ENCODE results near the gene ROM1. TPM values are rescaled to one million over a fixed set of nuclear protein-coding genes. Genes with fewer than 3 reads are reported as not detected.

Gene ROM1
- total and polyA plus RNA-seq, 2 experiments from 2014 or later, result 1.5 to 3.2 TPM

DNA sequence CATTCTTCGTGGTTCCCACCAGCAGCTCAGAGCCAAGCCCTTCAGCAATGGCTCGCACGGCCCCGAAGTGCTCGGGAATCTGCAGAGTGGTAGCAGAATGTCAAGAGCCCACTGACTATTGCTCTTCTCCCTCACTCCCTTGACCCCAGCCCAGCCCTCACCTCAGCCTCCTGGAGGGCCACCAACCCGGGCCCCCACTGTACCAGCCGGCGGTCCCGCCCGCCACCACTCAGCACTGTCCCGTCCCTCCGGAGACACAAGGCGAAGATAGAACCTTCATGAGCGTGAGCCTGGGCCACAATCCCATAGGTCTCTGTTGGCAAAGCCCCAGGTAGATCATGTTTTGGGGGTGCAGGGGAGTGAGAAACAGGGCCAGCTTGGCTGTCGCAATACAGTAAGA, 7.2 kb upstream of the ROM1 start:
- Histone ChIP-seq H4K20me1 (ENCODE audit: insufficient read depth, poor library complexity, severe bottlenecking) (no peaks in the 10 kb centered on the region), H3K27ac (no peak overlapping the region), H3K79me2 (peaks cover 11% of the 10 kb centered on the region), H2AFZ (no peak overlapping the region), H3K36me3 (replicated peaks; ENCODE audit: insufficient read depth, low read depth) (no peaks in the 10 kb centered on the region), H3K4me3 (no peak overlapping the region), H3K4me2 (no peak overlapping the region), H3K4me1 (ENCODE audit: insufficient read depth) (peaks cover 8% of the 10 kb centered on the region), H3K9me3 (ENCODE audit: low read depth) (no peaks in the 10 kb centered on the region), H3K9me2 (replicated peaks; ENCODE audit: insufficient read depth) (no peaks in the 10 kb centered on the region), H3K27me3 (no peaks in the 10 kb centered on the region)
- 93% methylated on average over 15 of the region's 15 CpGs for WGBS (ENCODE audit: low lambda C conversion rate, missing lambda C conversion rate)
- TF ChIP-seq, protein P1, sequence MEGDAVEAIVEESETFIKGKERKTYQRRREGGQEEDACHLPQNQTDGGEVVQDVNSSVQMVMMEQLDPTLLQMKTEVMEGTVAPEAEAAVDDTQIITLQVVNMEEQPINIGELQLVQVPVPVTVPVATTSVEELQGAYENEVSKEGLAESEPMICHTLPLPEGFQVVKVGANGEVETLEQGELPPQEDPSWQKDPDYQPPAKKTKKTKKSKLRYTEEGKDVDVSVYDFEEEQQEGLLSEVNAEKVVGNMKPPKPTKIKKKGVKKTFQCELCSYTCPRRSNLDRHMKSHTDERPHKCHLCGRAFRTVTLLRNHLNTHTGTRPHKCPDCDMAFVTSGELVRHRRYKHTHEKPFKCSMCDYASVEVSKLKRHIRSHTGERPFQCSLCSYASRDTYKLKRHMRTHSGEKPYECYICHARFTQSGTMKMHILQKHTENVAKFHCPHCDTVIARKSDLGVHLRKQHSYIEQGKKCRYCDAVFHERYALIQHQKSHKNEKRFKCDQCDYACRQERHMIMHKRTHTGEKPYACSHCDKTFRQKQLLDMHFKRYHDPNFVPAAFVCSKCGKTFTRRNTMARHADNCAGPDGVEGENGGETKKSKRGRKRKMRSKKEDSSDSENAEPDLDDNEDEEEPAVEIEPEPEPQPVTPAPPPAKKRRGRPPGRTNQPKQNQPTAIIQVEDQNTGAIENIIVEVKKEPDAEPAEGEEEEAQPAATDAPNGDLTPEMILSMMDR (IDR thresholded peaks at IDR 0.05; ENCODE audit: poor library complexity), result no peak
- TF ChIP-seq EZH2phosphoT487 (IDR thresholded peaks at IDR 0.05; ENCODE audit: low read depth, severe bottlenecking, unreplicated experiment) (no peak), EZH2 (IDR thresholded peaks at IDR 0.05; ENCODE audit: borderline replicate concordance) (no peak)
- DNase-seq (ENCODE audit: low spot score), result no peak

DNA sequence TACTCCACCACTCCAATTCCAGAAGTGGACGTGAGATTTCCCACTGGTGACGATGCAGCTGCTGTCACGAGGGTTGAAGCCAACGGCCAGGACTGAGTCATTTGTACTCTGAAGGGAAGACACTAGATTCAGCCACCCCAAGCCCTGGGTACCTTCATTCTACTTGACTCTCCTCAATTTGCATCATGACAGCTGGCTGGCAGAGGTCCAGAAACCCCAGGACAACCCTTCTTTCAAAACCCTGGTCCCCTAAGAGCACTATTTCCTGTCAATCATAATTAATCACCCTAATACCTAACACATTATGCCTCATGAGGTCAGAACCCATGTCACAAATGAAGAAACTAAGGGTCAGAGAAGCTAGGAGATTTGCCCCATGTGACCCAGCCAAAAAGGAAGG, 5.3 kb upstream of the ROM1 start:
- Histone ChIP-seq H3K4me3 (no peak overlapping the region), H4K20me1 (ENCODE audit: insufficient read depth, poor library complexity, severe bottlenecking) (no peaks in the 10 kb centered on the region), H3K27ac (no peak overlapping the region), H3K9me3 (ENCODE audit: low read depth) (no peaks in the 10 kb centered on the region), H3K4me2 (no peak overlapping the region), H3K4me1 (ENCODE audit: insufficient read depth) (peaks cover 17% of the 10 kb centered on the region), H2AFZ (no peak overlapping the region), H3K36me3 (replicated peaks; ENCODE audit: insufficient read depth, low read depth) (no peaks in the 10 kb centered on the region), H3K79me2 (peaks cover 11% of the 10 kb centered on the region), H3K9me2 (replicated peaks; ENCODE audit: insufficient read depth) (no peaks in the 10 kb centered on the region), H3K27me3 (no peaks in the 10 kb centered on the region)
- WGBS (ENCODE audit: low lambda C conversion rate, missing lambda C conversion rate), result 88% methylated on average over 4 of the region's 4 CpGs
- TF ChIP-seq, protein P1 (IDR thresholded peaks at IDR 0.05; ENCODE audit: poor library complexity), result no peak
- TF ChIP-seq EZH2 (IDR thresholded peaks at IDR 0.05; ENCODE audit: borderline replicate concordance) (no peak), EZH2phosphoT487 (IDR thresholded peaks at IDR 0.05; ENCODE audit: low read depth, severe bottlenecking, unreplicated experiment) (no peak)
- no peak for DNase-seq (ENCODE audit: low spot score)

DNA sequence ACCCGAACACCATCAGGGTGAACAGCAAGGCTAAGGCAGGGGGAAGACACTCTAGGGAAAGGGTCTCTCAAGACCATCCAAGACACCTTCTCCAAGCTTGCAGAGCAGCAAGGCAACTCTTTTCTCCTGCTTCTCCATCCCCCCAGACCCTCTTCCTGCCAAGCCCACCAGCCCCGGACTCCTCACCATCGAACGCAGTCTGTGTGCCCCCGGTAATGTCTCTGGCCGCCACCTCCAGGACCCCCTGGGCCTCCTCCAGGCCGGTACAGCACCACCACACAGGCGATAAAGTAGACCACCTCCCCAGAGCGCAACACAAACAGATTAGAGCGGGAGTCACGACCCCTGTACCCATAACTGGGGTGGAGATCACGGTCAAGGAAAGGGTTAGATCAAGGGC, 4.3 kb upstream of the ROM1 start:
- Histone ChIP-seq H3K9me2 (replicated peaks; ENCODE audit: insufficient read depth) (no peaks in the 10 kb centered on the region), H3K79me2 (peaks cover 11% of the 10 kb centered on the region), H2AFZ (no peak overlapping the region), H3K9me3 (ENCODE audit: low read depth) (no peaks in the 10 kb centered on the region), H3K27me3 (no peaks in the 10 kb centered on the region), H3K4me3 (no peak overlapping the region), H3K27ac (no peak overlapping the region), H3K4me1 (ENCODE audit: insufficient read depth) (peaks cover 15% of the 10 kb centered on the region), H3K4me2 (no peak overlapping the region), H4K20me1 (ENCODE audit: insufficient read depth, poor library complexity, severe bottlenecking) (no peaks in the 10 kb centered on the region), H3K36me3 (replicated peaks; ENCODE audit: insufficient read depth, low read depth) (no peaks in the 10 kb centered on the region)
- TF ChIP-seq, protein P1 (IDR thresholded peaks at IDR 0.05; ENCODE audit: poor library complexity), result no peak
- TF ChIP-seq EZH2 (IDR thresholded peaks at IDR 0.05; ENCODE audit: borderline replicate concordance) (no peak), EZH2phosphoT487 (IDR thresholded peaks at IDR 0.05; ENCODE audit: low read depth, severe bottlenecking, unreplicated experiment) (no peak)
- DNase-seq (ENCODE audit: low spot score), result no peak
- WGBS (ENCODE audit: low lambda C conversion rate, missing lambda C conversion rate), result 93% methylated on average over 12 of the region's 12 CpGs

DNA sequence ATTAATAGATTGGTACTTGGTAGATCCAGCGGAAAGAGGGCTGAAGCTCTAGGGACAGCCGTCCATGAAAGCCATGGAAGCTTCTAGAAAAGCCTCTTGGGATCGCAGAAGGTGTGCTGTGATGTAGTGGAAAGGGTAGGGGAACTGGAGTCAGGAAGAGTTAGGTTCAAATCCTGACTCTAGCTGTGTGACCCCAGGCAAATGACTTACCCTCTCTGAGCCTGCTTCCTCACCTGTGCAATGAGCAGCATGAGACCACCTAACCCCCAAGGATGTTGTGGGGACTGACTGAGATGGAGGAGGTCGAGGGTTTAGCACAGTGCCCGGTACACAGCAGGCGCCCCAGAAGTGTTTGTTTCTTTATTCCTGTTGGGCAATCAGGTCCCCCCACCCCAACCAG, 2.7 kb upstream of the ROM1 start:
- no peaks in the 10 kb centered on the region for H3K27me3 ChIP-seq
- no peaks in the 10 kb centered on the region for H3K9me3 ChIP-seq (ENCODE audit: low read depth)
- H4K20me1 ChIP-seq (ENCODE audit: insufficient read depth, poor library complexity, severe bottlenecking), result no peaks in the 10 kb centered on the region
- no peak overlapping the region for H2AFZ ChIP-seq
- no peaks in the 10 kb centered on the region for H3K36me3 ChIP-seq (replicated peaks; ENCODE audit: insufficient read depth, low read depth)
- TF ChIP-seq, protein P1 (IDR thresholded peaks at IDR 0.05; ENCODE audit: poor library complexity), result no peak
- TF ChIP-seq EZH2 (IDR thresholded peaks at IDR 0.05; ENCODE audit: borderline replicate concordance) (no peak), EZH2phosphoT487 (IDR thresholded peaks at IDR 0.05; ENCODE audit: low read depth, severe bottlenecking, unreplicated experiment) (no peak)
- H3K4me3 ChIP-seq, result no peak overlapping the region
- WGBS (ENCODE audit: low lambda C conversion rate, missing lambda C conversion rate), result 93% methylated on average over 6 of the region's 6 CpGs
- H3K9me2 ChIP-seq (replicated peaks; ENCODE audit: insufficient read depth), result no peaks in the 10 kb centered on the region
- H3K4me2 ChIP-seq, result no peak overlapping the region
- no peak for DNase-seq (ENCODE audit: low spot score)
- peaks cover 15% of the 10 kb centered on the region for H3K4me1 ChIP-seq (ENCODE audit: insufficient read depth)
- H3K79me2 ChIP-seq, result peaks cover 11% of the 10 kb centered on the region
- H3K27ac ChIP-seq, result no peak overlapping the region

Measured in hepatocyte (in vitro differentiated cells).